Amygdala (tissue), 56 donors: ENCODE measurements around the gene LRP1B.
A peak's percentile ranks its signal among the peaks of the same experiment; 100 is the strongest.
"Not testable (repeated sequence)": the region's sequence is repeated elsewhere in the genome, so short reads cannot be mapped to it uniquely, and the experiment has no call there.

Experiments
- DNase-seq, 56 donors: peaks; one replicate each; lab custom pipeline; 2025; lab: John Stamatoyannopoulos, UW

The LRP1B gene

DNA sequence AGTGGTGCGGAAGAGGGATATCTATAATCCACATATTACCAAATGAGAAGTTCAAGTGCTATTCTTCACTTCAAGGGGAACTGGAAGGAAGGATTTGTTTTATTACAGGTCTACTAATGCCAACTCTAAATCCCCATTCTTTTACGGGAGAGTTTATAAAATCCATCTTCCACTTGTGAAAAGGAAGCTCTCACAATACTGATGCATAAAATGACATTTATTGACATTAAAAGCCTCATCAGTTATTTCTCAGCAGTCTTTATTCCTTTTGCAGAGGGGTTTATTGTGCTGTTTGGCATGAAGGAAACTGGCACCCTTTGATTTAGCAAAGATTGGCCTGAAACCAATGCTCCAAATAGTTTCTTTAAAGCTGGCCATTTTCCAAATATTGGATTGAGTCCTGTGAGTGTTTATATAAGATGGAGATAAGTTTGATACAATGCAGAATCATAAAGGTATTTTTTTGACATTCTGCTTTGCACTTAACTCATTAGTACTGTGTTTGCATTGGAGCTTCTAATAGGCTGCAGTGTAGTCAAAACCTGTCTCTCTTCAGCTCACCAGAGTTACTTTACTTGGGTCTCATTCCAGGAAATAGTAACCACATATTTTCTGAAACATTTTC, 26.6 kb downstream of the LRP1B start:
- DNase-seq, result no peak

GRCh38 chr2:142100970-142101369, 29.8 kb downstream of the LRP1B start:
- peak in 3 of 56 donors; percentile 8 to 34 (median 13) for DNase-seq

DNA sequence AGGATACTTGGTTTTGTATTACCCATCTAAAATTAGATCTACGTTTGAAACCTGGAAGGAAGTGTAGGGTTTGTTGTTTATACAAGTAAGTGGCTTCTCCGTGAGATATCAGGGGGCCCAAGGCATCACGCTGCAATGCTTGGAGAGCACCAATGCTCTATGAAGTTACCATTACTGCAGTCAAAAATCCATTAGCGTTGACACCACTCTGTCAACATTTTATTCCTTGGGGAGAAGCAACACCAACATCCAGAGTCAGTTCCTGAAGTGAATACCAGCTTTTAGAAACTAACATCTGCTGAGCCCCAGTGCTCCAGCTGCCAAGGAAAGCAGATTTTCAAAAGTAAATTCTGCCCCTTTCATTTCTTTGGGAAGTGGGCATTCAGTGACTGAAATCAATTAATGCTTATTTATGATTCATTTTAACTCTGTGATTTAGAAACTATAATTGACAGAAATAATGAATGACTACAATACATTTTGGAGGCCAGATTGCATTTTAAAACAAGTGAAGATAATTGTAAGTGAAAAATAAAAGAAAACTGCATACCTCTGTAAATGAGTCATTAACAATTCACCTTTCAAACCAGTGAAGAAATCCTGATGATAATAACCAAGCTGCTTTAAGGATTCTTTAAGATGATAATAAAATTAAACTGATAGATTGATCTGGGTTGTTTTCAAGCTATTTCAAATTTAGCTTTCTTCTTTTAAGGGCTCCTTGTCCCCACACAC, 30.5 kb downstream of the LRP1B start:
- DNase-seq, result no peak

DNA sequence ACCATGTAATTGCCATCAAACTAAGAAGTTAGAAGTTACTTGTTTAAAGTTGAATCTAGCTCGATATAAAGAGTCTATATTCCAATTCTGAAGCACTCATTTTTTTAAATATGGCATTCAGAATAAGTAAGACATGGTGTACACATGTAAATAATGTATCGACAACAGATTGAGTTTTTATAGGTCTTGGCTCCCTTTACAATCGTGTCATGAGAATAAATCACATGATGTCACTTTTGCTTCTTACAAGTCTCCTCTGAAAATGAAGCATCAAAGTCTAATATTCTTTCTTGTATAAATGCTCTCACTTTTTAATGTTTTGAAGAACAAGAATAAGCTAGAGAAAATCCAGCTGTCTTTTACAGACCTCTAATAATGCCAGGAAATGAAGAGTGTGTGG, 33.1 kb downstream of the LRP1B start:
- no peak for DNase-seq

- DNase-seq, result no peak
These were observed 35.2 kb downstream of the LRP1B start for GRCh38 chr2:142095647-142096046.

DNA sequence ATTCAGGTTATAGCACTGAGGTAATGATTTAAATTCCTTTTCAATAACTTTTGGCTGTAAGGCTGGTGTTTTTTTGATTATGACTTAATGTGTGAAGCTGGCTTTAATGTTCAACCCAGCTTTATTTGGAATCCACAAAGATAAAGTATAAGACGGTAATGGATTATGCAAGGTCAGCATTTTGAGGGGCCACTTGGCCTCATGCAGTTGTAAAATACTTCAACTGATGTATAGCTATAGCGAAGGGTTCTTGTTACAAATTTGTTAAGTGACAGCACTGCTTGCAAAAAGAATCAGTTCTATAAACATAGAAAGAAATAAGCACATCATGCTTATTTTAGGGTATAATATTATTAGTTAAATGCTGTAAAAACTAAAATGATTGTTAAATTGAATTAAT, 36.6 kb downstream of the LRP1B start:
- DNase-seq, result no peak

- no peak for DNase-seq
These were observed 42.7 kb downstream of the LRP1B start for GRCh38 chr2:142088058-142088568.

DNA sequence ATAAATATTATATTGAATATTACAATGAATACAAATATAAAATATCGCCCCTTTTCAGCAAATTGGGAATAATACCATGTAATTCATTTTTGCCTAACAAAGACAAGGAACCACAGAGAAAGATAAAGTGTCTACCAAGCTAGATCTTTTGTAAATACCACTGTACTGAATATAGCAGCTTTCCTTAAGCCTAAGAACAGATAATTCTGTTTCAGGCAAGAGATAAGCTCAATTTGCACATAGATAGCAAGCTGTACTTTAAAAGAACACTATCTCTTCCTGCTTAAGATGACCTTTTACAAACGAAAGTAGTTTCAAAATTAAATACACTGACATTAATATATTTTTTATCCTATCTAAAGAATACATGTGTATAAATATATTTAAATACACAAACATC, 43.2 kb downstream of the LRP1B start:
- DNase-seq, result not testable (repeated sequence)

- no peak for DNase-seq
These were observed 48.4 kb downstream of the LRP1B start for GRCh38 chr2:142082368-142082767.

- no peak for DNase-seq
These were observed 54.5 kb downstream of the LRP1B start for GRCh38 chr2:142076317-142076716.

DNA sequence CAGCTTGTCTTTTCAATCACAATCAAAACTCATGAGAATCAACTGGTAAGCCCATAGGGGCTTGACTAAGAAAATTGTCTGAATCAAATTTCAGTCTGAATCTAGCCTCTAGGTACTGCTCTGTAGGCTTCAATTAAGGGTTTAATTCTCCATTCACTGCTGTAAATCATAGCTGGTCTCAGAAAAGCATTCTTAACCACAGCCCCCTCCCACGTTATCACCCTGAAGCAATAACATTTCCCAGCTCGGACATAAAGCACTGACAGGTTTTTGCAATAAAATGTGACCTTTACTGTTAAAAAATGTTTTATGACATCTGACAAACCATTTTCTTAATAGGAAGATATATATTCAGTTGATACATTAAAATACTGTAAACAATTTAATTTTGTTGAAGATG, 55.0 kb downstream of the LRP1B start:
- no peak for DNase-seq

DNA sequence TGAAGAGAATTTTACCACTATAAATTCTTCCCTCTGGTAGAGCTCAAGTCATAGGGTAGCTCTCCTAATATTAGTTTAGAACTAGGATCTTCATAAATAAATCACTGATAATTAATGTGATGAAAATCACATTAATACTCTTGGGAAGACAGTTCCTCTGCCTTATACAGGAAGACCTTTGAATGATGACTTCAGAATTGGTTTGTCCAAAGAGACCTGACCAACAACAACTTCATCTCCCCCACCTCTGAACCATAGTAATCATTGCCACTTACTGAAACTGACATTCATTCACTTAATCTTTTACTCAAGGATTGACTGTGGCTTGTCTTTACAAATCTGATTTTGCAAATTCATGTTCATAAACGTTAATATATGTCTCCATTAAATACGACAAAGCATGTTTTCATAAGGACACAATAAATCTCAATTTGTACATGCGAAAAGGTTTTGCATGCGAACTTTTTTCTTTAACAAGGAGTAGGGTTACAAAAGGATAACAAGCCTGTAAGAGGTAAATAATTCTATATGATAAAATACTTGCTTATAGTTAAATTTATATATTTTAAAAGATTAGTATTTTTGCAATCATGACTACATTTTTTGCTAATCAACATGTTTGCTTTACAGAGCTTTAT, 61.4 kb downstream of the LRP1B start:
- DNase-seq, result no peak

GRCh38 chr2:142065700-142066099, 65.1 kb downstream of the LRP1B start:
- DNase-seq, result no peak

GRCh38 chr2:142065156-142065555, 65.7 kb downstream of the LRP1B start:
- DNase-seq, result no peak

- DNase-seq, result no peak
These were observed 69.1 kb downstream of the LRP1B start for GRCh38 chr2:142061733-142062132.

- DNase-seq, result no peak
These were observed 72.7 kb downstream of the LRP1B start for GRCh38 chr2:142058149-142058548.

DNA sequence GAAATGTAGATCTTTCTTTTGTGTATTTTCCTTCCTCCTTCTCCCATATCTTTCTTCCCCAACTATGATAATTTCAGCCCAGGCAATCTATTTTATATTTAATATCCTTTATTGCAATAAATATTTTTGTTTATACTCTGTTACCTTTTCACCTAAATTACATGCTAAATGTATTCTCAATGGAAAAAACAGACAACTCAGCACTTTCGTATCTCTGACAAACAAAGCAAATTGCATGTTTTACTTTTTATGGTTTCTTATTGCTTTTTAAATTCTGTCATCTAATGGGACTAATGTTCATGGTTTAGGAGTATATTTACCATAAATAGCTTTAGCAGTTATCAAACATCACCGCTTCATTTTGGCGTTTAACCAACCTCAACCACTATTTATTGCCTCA, 74.0 kb downstream of the LRP1B start:
- DNase-seq, result no peak

DNA sequence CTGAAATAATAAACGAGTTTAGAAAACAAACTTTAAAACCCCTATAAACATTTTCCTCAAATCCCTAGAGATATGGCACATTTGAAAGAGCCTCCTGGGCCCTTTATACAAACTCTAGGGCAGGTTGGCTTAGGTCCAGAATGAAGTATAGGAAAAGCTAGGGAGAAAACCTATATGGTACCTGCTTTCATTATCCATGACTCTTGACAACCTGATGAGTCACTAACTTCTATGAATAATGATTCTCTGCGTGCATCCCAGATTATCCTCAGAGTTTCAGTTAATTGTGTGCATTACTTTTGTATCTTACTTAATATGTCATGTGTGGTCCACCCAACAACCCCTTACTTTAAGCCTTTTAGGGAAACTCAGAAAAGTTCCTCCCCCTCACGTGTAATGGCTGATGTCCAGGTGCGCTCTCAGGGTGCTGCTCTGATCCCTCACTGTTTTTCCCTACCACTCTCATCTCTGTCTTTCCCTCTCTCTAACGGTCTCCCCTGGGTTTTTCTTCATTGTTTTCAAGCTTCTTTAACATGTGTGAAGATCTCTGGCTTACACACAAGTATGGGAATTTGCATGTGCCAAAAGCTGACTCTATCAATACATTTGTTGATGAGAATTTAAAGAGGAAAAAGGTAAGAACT, 78.5 kb downstream of the LRP1B start:
- no peak for DNase-seq

DNA sequence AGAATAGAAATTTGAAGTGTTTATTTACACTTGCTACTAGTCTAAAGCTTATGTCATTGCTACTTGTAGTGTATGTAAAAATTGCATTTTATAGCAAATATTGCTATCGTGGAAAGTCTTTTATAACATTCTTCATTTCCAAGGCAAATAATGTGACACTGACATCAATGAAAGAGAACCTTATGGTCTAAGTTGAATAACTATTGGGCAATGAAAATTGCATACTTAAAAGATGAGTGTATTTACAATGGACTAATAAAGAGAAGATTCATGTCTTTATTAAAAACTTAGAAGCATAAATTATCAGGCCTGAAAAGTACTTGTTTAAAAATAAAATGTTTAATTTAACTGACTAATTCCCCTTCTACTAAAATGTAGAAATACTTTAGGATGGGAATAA, 82.2 kb downstream of the LRP1B start:
- no peak for DNase-seq

DNA sequence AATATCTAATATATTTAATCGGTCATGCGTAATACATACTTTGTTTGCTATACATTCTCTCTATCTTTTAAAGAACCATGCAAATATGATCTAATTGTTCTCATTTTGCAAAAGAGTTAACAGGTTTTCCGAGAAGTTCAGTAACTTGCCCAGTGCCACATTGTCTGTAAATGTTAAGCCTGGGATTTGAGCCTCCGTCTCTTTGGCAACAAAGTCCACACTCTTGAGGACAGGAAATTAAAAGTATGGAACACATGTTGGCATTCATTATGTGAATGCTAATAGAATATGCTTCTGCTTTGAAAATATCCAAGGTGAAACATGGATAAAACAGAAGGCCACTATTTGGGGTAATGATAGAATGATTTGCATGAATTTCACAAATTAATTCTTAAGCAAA, 85.2 kb downstream of the LRP1B start:
- DNase-seq, result no peak

- DNase-seq, result no peak
These were observed 86.6 kb downstream of the LRP1B start for GRCh38 chr2:142044197-142044596.
